Keratinocyte (primary cell): Measurements from ENCODE around the gene ATP2B2.

ENCODE experiments used
- EZH2 ChIP-seq: IDR thresholded peaks from one replicate; pipeline ENCODE4 v1.6.1; 2012; ENCODE audit warnings: inconsistent platforms, mild to moderate bottlenecking, low read length, moderate library complexity
- TF ChIP-seq, protein P1 (sequence below), 3 experiments: IDR thresholded peaks in 1 of 3; conservative IDR thresholded peaks in 1 of 3; optimal IDR thresholded peaks in 1 of 3; 2 replicates in 2 of 3; 3 replicates in 1 of 3; pipeline versions ENCODE3 to v1.5.1; 2011; ENCODE audit warnings: low read length in 3 of 3, mild to moderate bottlenecking in 3 of 3, moderate library complexity in 2 of 3, control low read depth in 1 of 3, inconsistent platforms in 1 of 3; ENCODE audit not compliant: insufficient read depth in 2 of 3; ENCODE audit errors: extremely low read depth in 1 of 3

DNA sequence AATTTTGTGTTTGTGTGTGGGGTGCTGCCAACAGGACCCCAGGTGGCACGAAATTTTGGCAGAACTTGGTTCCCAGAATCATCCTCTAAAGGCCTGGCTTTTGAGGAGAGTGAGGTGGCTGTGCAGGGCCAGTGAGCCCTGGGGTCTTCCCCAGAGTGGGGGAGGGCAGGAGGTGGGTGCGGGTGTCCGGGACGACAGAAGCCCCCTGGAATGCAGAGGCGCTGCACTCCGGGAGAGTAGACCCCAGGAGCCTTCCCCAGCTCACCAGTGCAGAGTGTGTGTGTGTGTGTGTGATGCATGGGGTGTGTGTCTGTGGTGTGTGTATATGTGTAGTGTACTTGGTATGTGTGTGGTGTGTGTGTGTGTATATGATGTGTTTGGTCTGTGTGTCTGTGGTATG lies 140.1 kb downstream of the ATP2B2 start:
- TF ChIP-seq, protein P1, sequence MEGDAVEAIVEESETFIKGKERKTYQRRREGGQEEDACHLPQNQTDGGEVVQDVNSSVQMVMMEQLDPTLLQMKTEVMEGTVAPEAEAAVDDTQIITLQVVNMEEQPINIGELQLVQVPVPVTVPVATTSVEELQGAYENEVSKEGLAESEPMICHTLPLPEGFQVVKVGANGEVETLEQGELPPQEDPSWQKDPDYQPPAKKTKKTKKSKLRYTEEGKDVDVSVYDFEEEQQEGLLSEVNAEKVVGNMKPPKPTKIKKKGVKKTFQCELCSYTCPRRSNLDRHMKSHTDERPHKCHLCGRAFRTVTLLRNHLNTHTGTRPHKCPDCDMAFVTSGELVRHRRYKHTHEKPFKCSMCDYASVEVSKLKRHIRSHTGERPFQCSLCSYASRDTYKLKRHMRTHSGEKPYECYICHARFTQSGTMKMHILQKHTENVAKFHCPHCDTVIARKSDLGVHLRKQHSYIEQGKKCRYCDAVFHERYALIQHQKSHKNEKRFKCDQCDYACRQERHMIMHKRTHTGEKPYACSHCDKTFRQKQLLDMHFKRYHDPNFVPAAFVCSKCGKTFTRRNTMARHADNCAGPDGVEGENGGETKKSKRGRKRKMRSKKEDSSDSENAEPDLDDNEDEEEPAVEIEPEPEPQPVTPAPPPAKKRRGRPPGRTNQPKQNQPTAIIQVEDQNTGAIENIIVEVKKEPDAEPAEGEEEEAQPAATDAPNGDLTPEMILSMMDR (optimal IDR thresholded peaks at IDR 0.05 in 1 of 3, IDR thresholded peaks at IDR 0.05 in 1 of 3, conservative IDR thresholded peaks at IDR 0.05 in 1 of 3; ENCODE audit: extremely low read depth in 1 of 3, insufficient read depth in 2 of 3, low read length in 3 of 3) = no peak
- TF ChIP-seq EZH2 = no peak
